HCT116 (cell line): Measurements from ENCODE around the gene TTR. TPM values are rescaled to one million over a fixed set of nuclear protein-coding genes. Genes with fewer than 3 reads are reported as not detected.

Experiments used
- ATAC-seq: fragments of 200-7000 bp; cut with Tn5 transposase; 2 replicates; pipeline ENCODE4 v1.9.1; 2020; ENCODE audit warnings: mild to moderate bottlenecking, moderate library complexity
- BruUV-seq: library from RNA; stranded (reverse); fragments of 400-500 nt; replicated peaks from 2 replicates; lab custom pipeline; 2021; lab: Mats Ljungman, UMichigan
- CTCF ChIA-PET: fragments of 300-600 bp; sonication (Branson Sonifier 250); formaldehyde crosslinking; loops from one replicate; lab custom pipeline; 2021; ENCODE audit warnings: antibody characterized with exemption; lab: Charles Lee
- POLR2A ChIA-PET: fragments of 300-600, 350-600 bp; sonication (Branson Sonifier 250); formaldehyde crosslinking; loops from one replicate; lab custom pipeline; 2021; ENCODE audit warnings: antibody characterized with exemption; lab: Charles Lee
- RAD21 ChIA-PET, 2 experiments: fragments of 300-600 bp; sonication (Branson Sonifier 250); formaldehyde crosslinking; loops; one replicate each; lab custom pipeline; 2023; ENCODE audit warnings: low total read pairs in 2 of 2; ENCODE audit not compliant: uncharacterized antibody in 2 of 2, unreplicated experiment in 2 of 2, low non-redundant PET in 1 of 2; lab: Charles Lee
- DNase-seq: peaks from one replicate; pipeline ENCODE4 v3.0.0-alpha.2; 2010; ENCODE audit warnings: low read depth, low spot score
- H2AFZ ChIP-seq: fragments of 200-600 bp; shearing (Covaris generic), sonication (generic); 2 replicates; pipeline ENCODE4 v1.6.1; 2017; ENCODE audit warnings: low read depth, mixed run types, mixed read lengths, antibody characterized with exemption, low read length; ENCODE audit not compliant: poor library complexity, severe bottlenecking
- H3K27ac ChIP-seq: 2 replicates; pipeline ENCODE4 v1.5.1; 2012; ENCODE audit warnings: low read depth, low read length
- H3K27me3 ChIP-seq: fragments of 200-600 bp; sonication (generic); 2 replicates; pipeline ENCODE4 v1.6.1; 2016; ENCODE audit warnings: mixed run types, low read length, mixed read lengths; ENCODE audit not compliant: insufficient read depth
- H3K36me3 ChIP-seq, 2 experiments: fragments of 200-500 bp in 1 of 2; fragments of 200-600 bp in 1 of 2; sonication (Bioruptor generic) in 1 of 2; sonication (generic) in 1 of 2; 2 replicates each; pipeline versions ENCODE4 v1.5.1 to v1.6.1; 2014 to 2016; ENCODE audit warnings: low read length in 2 of 2, inconsistent platforms in 1 of 2, mixed read lengths in 1 of 2, mixed run types in 1 of 2; ENCODE audit not compliant: insufficient read depth in 2 of 2, control insufficient read depth in 1 of 2
- H3K4me1 ChIP-seq, 2 experiments: fragments of 200-600 bp in 1 of 2; sonication (generic) in 1 of 2; 2 replicates each; pipeline versions ENCODE4 v1.5.1 to v1.6.1; 2012 to 2017; ENCODE audit warnings: low read length in 2 of 2, inconsistent platforms in 1 of 2, mild to moderate bottlenecking in 1 of 2, mixed read lengths in 1 of 2, mixed run types in 1 of 2, moderate library complexity in 1 of 2; ENCODE audit not compliant: insufficient read depth in 2 of 2, control insufficient read depth in 1 of 2
- H3K4me2 ChIP-seq: fragments of 200-600 bp; sonication (generic); 2 replicates; pipeline ENCODE4 v1.6.1; 2017; ENCODE audit warnings: mixed run types, low read length, mixed read lengths
- H3K4me3 ChIP-seq, 2 experiments: fragments of 200-600 bp in 1 of 2; sonication (generic) in 1 of 2; replicated peaks in 1 of 2; 2 replicates each; pipeline ENCODE4 v1.5.1; 2011 to 2016; ENCODE audit warnings: low read length in 2 of 2, control low read depth in 1 of 2, low read depth in 1 of 2, mild to moderate bottlenecking in 1 of 2, mixed read lengths in 1 of 2, mixed run types in 1 of 2
- H3K79me2 ChIP-seq: fragments of 200-600 bp; sonication (generic); 2 replicates; pipeline ENCODE4 v1.6.1; 2017; ENCODE audit warnings: mild to moderate bottlenecking, mixed run types, low read length, moderate library complexity, mixed read lengths; ENCODE audit not compliant: insufficient read depth
- H3K9ac ChIP-seq: fragments of 200-600 bp; sonication (generic); 2 replicates; pipeline ENCODE4 v1.6.1; 2016; ENCODE audit warnings: low read length, mixed read lengths
- H3K9me2 ChIP-seq: fragments of 200-600 bp; sonication (generic), shearing (Covaris generic); 2 replicates; pipeline ENCODE4 v1.6.1; 2017; ENCODE audit warnings: mixed run types, mild to moderate bottlenecking, moderate library complexity; ENCODE audit not compliant: insufficient read depth
- H3K9me3 ChIP-seq, 2 experiments: fragments of 200-500 bp in 1 of 2; fragments of 200-600 bp in 1 of 2; sonication (Bioruptor generic) in 1 of 2; sonication (generic) in 1 of 2; 2 replicates each; pipeline ENCODE4 v1.6.1; 2014 to 2017; ENCODE audit warnings: low read length in 2 of 2, mixed read lengths in 2 of 2, inconsistent platforms in 1 of 2, low read depth in 1 of 2, mild to moderate bottlenecking in 1 of 2, mixed run types in 1 of 2, moderate library complexity in 1 of 2; ENCODE audit not compliant: control insufficient read depth in 1 of 2, insufficient read depth in 1 of 2
- H4K20me1 ChIP-seq: fragments of 200-600 bp; sonication (generic), shearing (Covaris generic); 2 replicates; pipeline ENCODE4 v1.6.1; 2017; ENCODE audit warnings: mixed run types, mild to moderate bottlenecking, moderate library complexity; ENCODE audit not compliant: insufficient read depth
- ATF3 ChIP-seq: IDR thresholded peaks from 2 replicates; pipeline ENCODE4 v1.6.1; 2012
- CBX3 ChIP-seq: IDR thresholded peaks from 2 replicates; pipeline ENCODE4 v1.6.1; 2012; ENCODE audit warnings: low read depth
- CEBPB ChIP-seq: IDR thresholded peaks from 2 replicates; pipeline ENCODE4 v1.6.1; 2012; ENCODE audit warnings: low read depth
- EGR1 ChIP-seq: IDR thresholded peaks from 2 replicates; pipeline ENCODE4 v1.6.1; 2012; ENCODE audit warnings: low read depth
- EZH2 ChIP-seq: fragments of 200-600 bp; sonication (generic); IDR thresholded peaks from 2 replicates; pipeline ENCODE4 v1.6.1; 2017; ENCODE audit warnings: antibody characterized with exemption, mixed run types
- FOSL1 ChIP-seq: IDR thresholded peaks from 2 replicates; pipeline ENCODE4 v1.6.1; 2012; ENCODE audit warnings: low read depth
- POLR2AphosphoS5 ChIP-seq: IDR thresholded peaks from 2 replicates; pipeline ENCODE4 v1.6.1; 2011; ENCODE audit warnings: mild to moderate bottlenecking, low read depth, low read length, moderate library complexity
- REST ChIP-seq: IDR thresholded peaks from 2 replicates; pipeline ENCODE4 v1.6.1; 2012; ENCODE audit warnings: low read depth
- YY1 ChIP-seq: IDR thresholded peaks from 2 replicates; pipeline ENCODE4 v1.6.1; 2011; ENCODE audit warnings: low read length, low read depth, moderate library complexity, mild to moderate bottlenecking; ENCODE audit not compliant: insufficient replicate concordance; ENCODE audit errors: extremely low read depth
- ZBTB33 ChIP-seq: IDR thresholded peaks from 2 replicates; pipeline ENCODE4 v1.6.1; 2011; ENCODE audit warnings: mild to moderate bottlenecking, low read length, moderate library complexity; ENCODE audit not compliant: insufficient replicate concordance; ENCODE audit errors: extremely low read depth
- ZFX ChIP-seq: fragments of 450-650 bp; IDR thresholded peaks from 2 replicates; pipeline ENCODE4 v1.6.1; 2017
- ZNF274 ChIP-seq: fragments of 200-500 bp; sonication (Bioruptor generic); IDR thresholded peaks from 2 replicates; pipeline ENCODE4 v1.6.1; 2014; ENCODE audit warnings: mild to moderate bottlenecking, low read depth, low read length, inconsistent platforms
- intact Hi-C: fragments of 100-400 bp; cut with micrococcal nuclease; formaldehyde crosslinking; loops from 2 replicates; pipeline ENCODE4 v1.10.0; 2022
- total RNA-seq: library from RNA; stranded (reverse); gene quantifications from one replicate; pipeline ENCODE4 v1.2.1, GENCODE V29; 2021; ENCODE audit not compliant: unreplicated experiment

The TTR gene
- total RNA-seq, 1 experiment from 2014 or later, result 1.2 TPM

GRCh38 chr18:31603315-31603714 lies 11.6 kb downstream of the TTR start:
- RAD21 ChIA-PET, result no interaction called here
- Histone ChIP-seq H4K20me1 (no peaks in the 10 kb centered on the region), H3K4me1 (no peaks in the 10 kb centered on the region), H3K9me2 (no peaks in the 10 kb centered on the region), H3K27ac (no peak overlapping the region), H2AFZ (no peak overlapping the region), H3K27me3 (no peaks in the 10 kb centered on the region), H3K36me3 (no peaks in the 10 kb centered on the region), H3K9ac (no peak overlapping the region), H3K9me3 (no peaks in the 10 kb centered on the region), H3K4me3 (no peak overlapping the region), H3K79me2 (no peaks in the 10 kb centered on the region), H3K4me2 (no peak overlapping the region)
- no peak for TF ChIP-seq ZBTB33
- no peak for TF ChIP-seq EGR1
- TF ChIP-seq POLR2AphosphoS5, result no peak
- TF ChIP-seq ZFX, result no peak
- no peak for TF ChIP-seq CBX3
- no peak for TF ChIP-seq YY1
- TF ChIP-seq FOSL1, result no peak
- TF ChIP-seq CEBPB, result no peak
- no peak for TF ChIP-seq EZH2
- TF ChIP-seq REST, result no peak
- no peak for TF ChIP-seq ZNF274
- TF ChIP-seq ATF3, result no peak
- no TSS peak for BruUV-seq
- no peak for DNase-seq
- POLR2A ChIA-PET, result no interaction called here
- intact Hi-C loops, result no loop called here
- CTCF ChIA-PET, result no interaction called here
- no peak for ATAC-seq
